Body of pancreas (tissue), 4 donors: ENCODE data around the gene OR14K1. TPM values are rescaled to one million over a fixed set of nuclear protein-coding genes. Genes with fewer than 3 reads are reported as not detected.
"Not testable (repeated sequence)": the region's sequence is repeated elsewhere in the genome, so short reads cannot be mapped to it uniquely, and the experiment has no call there.

ENCODE experiments used
- ATAC-seq: fragments of 150-250 bp; one replicate; pipeline ENCODE4 v1.9.1; 2016
- DNase-seq, 4 donors: peaks; one replicate each; pipeline ENCODE4 v3.0.0-alpha.2; 2019
- H3K27ac ChIP-seq, 4 donors: fragments of 200-600 bp; sonication (generic); 1 replicate in 3 of 4; 2 replicates in 1 of 4; pipeline versions ENCODE4 v1.5.1 to v1.6.1; 2016 to 2019; ENCODE audit warnings: mild to moderate bottlenecking in 1 of 4, mixed read lengths in 1 of 4, moderate library complexity in 1 of 4
- H3K27me3 ChIP-seq, 2 donors: fragments of 200-600 bp; sonication (generic); one replicate each; pipeline ENCODE4 v1.6.0; 2016; ENCODE audit warnings: mild to moderate bottlenecking in 1 of 2
- H3K36me3 ChIP-seq, 2 donors: fragments of 200-600 bp; sonication (generic); replicated peaks in 1 of 2; 2 replicates each; pipeline ENCODE4 v1.5.1; 2016; ENCODE audit warnings: low read depth in 2 of 2; ENCODE audit not compliant: insufficient read depth in 1 of 2
- H3K4me1 ChIP-seq: fragments of 200-600 bp; sonication (generic); one replicate; pipeline ENCODE4 v1.6.0; 2016
- H3K4me3 ChIP-seq, 2 donors: fragments of 200-600 bp; sonication (generic); 1 replicate in 1 of 2; 2 replicates in 1 of 2; pipeline ENCODE4 v1.5.1; 2016 to 2019
- H3K9me3 ChIP-seq, 3 donors: fragments of 200-600 bp; sonication (generic); 1 replicate in 2 of 3; 2 replicates in 1 of 3; pipeline ENCODE4 v1.5.1; 2016
- POLR2A ChIP-seq, 3 donors: fragments of 450-650 bp; IDR thresholded peaks; one replicate each; pipeline ENCODE4 v1.6.1; 2016; ENCODE audit warnings: antibody characterized with exemption in 3 of 3, mild to moderate bottlenecking in 2 of 3
- WGBS, 2 donors: methylation state at CpG; one replicate each; pipeline ENCODE4 v1.1.5; 2017; 5-methylcytosine and 5-hydroxymethylcytosine counted together
- intact Hi-C: fragments of 100-400 bp; cut with DNase I; formaldehyde crosslinking; loops from one replicate; pipeline ENCODE4 v1.15.1; 2023
- total RNA-seq, 2 donors: library from RNA; depleted of rRNA; stranded (reverse); fragments of >200 nt; gene quantifications; one replicate each; pipeline ENCODE4 v1.1.0, GENCODE V29; 2016
- TF ChIP-seq, protein P1 (sequence below), 7 experiments: fragments of 450-650 bp in 4 of 7; fragments of 200-600 bp in 3 of 7; sonication (generic) in 3 of 7; IDR thresholded peaks; one replicate each; pipeline ENCODE4 v1.5.1; 2016 to 2019; ENCODE audit warnings: antibody characterized with exemption in 7 of 7

OR14K1 gene
- total RNA-seq, 2 donors from 2014 or later, result 1.3 TPM; not detected in 1

GRCh38 chr1:247747616-247748015 is 9.2 kb downstream of the OR14K1 start:
- Histone ChIP-seq H3K27ac (no peak overlapping the region), H3K4me1 (no peaks in the 10 kb centered on the region), H3K36me3 (no peaks in the 10 kb centered on the region), H3K9me3 (no peaks in the 10 kb centered on the region), H3K4me3 (no peak overlapping the region), H3K27me3 (no peaks in the 10 kb centered on the region)
- 70 to 80% methylated on average over 7 of the region's 7 CpGs for WGBS, 2 donors
- TF ChIP-seq POLR2A (IDR thresholded peaks at IDR 0.05), result no peak
- TF ChIP-seq, protein P1, sequence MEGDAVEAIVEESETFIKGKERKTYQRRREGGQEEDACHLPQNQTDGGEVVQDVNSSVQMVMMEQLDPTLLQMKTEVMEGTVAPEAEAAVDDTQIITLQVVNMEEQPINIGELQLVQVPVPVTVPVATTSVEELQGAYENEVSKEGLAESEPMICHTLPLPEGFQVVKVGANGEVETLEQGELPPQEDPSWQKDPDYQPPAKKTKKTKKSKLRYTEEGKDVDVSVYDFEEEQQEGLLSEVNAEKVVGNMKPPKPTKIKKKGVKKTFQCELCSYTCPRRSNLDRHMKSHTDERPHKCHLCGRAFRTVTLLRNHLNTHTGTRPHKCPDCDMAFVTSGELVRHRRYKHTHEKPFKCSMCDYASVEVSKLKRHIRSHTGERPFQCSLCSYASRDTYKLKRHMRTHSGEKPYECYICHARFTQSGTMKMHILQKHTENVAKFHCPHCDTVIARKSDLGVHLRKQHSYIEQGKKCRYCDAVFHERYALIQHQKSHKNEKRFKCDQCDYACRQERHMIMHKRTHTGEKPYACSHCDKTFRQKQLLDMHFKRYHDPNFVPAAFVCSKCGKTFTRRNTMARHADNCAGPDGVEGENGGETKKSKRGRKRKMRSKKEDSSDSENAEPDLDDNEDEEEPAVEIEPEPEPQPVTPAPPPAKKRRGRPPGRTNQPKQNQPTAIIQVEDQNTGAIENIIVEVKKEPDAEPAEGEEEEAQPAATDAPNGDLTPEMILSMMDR (IDR thresholded peaks at IDR 0.05), result no peak
- ATAC-seq (no peak), DNase-seq (no peak)
- intact Hi-C loops, result no loop called here

DNA sequence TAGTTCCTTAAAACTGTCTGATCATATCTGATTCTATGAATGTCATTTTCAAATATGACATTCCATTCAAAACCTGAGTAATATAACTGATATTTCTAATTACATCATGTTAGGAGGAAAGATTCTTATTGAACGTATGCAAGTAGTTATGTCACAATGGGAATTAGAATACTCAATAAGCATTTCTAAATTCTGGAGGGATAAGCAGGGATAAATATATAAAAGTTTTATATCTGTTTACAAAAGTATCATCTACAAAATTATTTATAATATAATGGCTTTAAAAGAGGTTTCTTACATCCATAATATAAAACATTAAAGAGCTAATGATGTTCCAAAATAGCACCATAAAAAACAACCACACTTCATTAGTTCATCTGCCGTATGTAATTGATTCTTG is 9.6 kb downstream of the OR14K1 start, which contains the start of gene OR14A2:
Gene OR14A2, minus strand, starts transcription at position 101 of the 400 bp plus-strand sequence.
- ATAC-seq, result no peak
- Histone ChIP-seq H3K36me3 (no peaks in the 10 kb centered on the region), H3K27ac (no peak within 1 kb of the TSS), H3K4me1 (no peaks in the 10 kb centered on the region), H3K27me3 (no peaks in the 10 kb centered on the region), H3K4me3 (no peak within 1 kb of the TSS), H3K9me3 (no peaks in the 10 kb centered on the region)
- DNase-seq, result no peak
- WGBS, 2 donors, result 65 to 68% methylated on average over 2 of the region's 2 CpGs
- intact Hi-C loops, result no loop called here
- TF ChIP-seq, protein P1 (IDR thresholded peaks at IDR 0.05), result no peak
- no peak for TF ChIP-seq POLR2A (IDR thresholded peaks at IDR 0.05)

DNA sequence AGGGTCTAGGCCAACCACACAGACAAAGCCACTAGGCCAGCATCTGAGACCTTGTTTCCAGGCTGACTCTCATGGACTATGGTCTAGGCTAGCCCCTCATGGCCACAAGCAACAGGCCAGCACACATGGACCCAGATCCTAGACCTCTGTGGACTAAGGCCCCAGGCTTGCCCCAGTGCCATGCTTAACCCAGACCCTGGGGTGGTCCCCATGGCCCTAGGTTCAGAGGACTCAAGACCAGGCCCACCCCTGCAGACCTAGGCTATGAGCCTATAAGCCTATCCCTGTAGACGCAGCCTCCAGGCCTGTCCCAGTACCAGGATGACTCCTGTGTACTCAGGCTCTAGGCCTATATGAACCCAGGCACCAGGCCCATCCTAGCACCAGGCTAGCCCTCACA is 11.5 kb downstream of the OR14K1 start:
- Histone ChIP-seq H3K4me3 (no peak overlapping the region), H3K27me3 (no peaks in the 10 kb centered on the region), H3K9me3 (no peaks in the 10 kb centered on the region), H3K27ac (no peak overlapping the region), H3K36me3 (no peaks in the 10 kb centered on the region), H3K4me1 (no peaks in the 10 kb centered on the region)
- TF ChIP-seq, protein P1 (IDR thresholded peaks at IDR 0.05), result no peak
- no peak for TF ChIP-seq POLR2A (IDR thresholded peaks at IDR 0.05)
- ATAC-seq (no peak), DNase-seq (no peak)
- WGBS, 2 donors, result 83 to 90% methylated on average over 1 of the region's 1 CpG
- intact Hi-C loops, result no loop called here

GRCh38 chr1:247754311-247754710 is 15.9 kb downstream of the OR14K1 start:
- H3K4me1 ChIP-seq, H3K27me3 ChIP-seq, ATAC-seq, DNase-seq, H3K9me3 ChIP-seq, H3K36me3 ChIP-seq, intact Hi-C loops, H3K27ac ChIP-seq, H3K4me3 ChIP-seq: not testable (repeated sequence)
- WGBS, 2 donors, result 81 to 85% methylated on average over 1 of the region's 1 CpG

DNA sequence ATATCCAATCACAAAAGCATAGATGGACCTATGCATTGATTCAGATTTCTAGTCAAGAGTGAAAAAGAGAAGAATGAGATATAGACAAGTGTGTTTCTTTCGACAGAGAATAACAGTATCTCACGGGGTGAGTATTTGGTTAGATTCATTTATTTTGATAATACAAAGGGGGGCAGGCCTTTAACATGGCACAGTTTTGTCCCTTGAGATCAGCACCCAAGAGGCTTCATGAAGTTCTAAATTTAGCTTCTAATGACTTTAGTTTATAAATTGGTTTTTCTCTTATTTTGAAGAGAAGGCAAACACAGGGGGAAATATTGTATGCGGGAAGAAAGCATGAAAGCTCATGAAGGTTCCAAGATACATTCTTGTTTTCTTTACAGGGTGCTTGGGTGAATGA is 22.0 kb downstream of the OR14K1 start, which contains the start of gene OR1C1:
Gene OR1C1, minus strand, starts transcription at position 101 of the 400 bp plus-strand sequence. CDS start 2,150 bp downstream, outside the sequence.
- Histone ChIP-seq H3K36me3 (no peaks in the 10 kb centered on the region), H3K9me3 (no peaks in the 10 kb centered on the region), H3K27ac (no peak within 1 kb of the TSS), H3K4me1 (no peaks in the 10 kb centered on the region), H3K4me3 (no peak within 1 kb of the TSS), H3K27me3 (no peaks in the 10 kb centered on the region)
- 82 to 85% methylated on average over 3 of the region's 3 CpGs for WGBS, 2 donors
- ATAC-seq, result no peak
- no peak for TF ChIP-seq POLR2A (IDR thresholded peaks at IDR 0.05)
- DNase-seq, result no peak
- intact Hi-C loops, result no loop called here

DNA sequence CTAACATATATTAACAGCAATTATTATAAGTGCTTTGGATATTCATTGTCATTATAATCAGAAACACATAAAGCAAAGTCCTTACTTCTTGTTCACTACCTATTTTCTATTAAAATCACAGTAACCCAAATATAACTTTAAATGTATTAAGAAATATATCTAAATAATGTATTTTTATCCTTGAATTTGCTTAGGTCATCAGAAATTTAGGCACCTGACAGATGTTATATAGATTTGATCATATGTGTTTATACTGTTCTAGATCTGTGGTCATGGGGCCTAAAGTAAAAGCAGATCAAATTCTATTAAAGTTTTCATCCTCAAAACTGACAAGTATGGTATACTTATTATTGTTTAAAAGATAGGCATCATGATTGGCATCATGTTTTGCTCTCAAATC is 31.2 kb downstream of the OR14K1 start:
- DNase-seq, result no peak
- no peaks in the 10 kb centered on the region for H3K27me3 ChIP-seq
- intact Hi-C loops, result no loop called here

More for the DNA sequence above, 31.2 kb downstream of the OR14K1 start:
- Histone ChIP-seq H3K4me1 (no peaks in the 10 kb centered on the region), H3K27ac (no peak overlapping the region), H3K9me3 (no peaks in the 10 kb centered on the region), H3K4me3 (no peak overlapping the region), H3K36me3 (no peaks in the 10 kb centered on the region)
- no peak for TF ChIP-seq POLR2A (IDR thresholded peaks at IDR 0.05)
- TF ChIP-seq, protein P1 (IDR thresholded peaks at IDR 0.05), result no peak
- ATAC-seq, result no peak
